Endodermal cell (in vitro differentiated cells): Measurements from ENCODE around the gene SPTA1. TPM values are rescaled to one million over a fixed set of nuclear protein-coding genes. Genes with fewer than 3 reads are reported as not detected.

Experiments used
- DNase-seq: peaks from one replicate; pipeline ENCODE4 v3.0.0-alpha.2; 2017
- H3K27ac ChIP-seq: 2 replicates; pipeline ENCODE4 v1.5.1; 2013; ENCODE audit warnings: mild to moderate bottlenecking, low read depth, low read length, moderate library complexity
- H3K27me3 ChIP-seq: 2 replicates; pipeline ENCODE4 v1.6.1; 2013; ENCODE audit warnings: mild to moderate bottlenecking, low read length, moderate library complexity; ENCODE audit not compliant: insufficient read depth, control insufficient read depth, poor library complexity, severe bottlenecking
- H3K36me3 ChIP-seq: 2 replicates; pipeline ENCODE4 v1.7.0; 2013; ENCODE audit warnings: mild to moderate bottlenecking, low read length, moderate library complexity; ENCODE audit not compliant: control insufficient read depth, insufficient read depth
- H3K4me1 ChIP-seq: one replicate; pipeline ENCODE4 v1.7.0; 2013; ENCODE audit warnings: low read length; ENCODE audit not compliant: control insufficient read depth, insufficient read depth
- H3K4me3 ChIP-seq: 2 replicates; pipeline ENCODE4 v1.5.1; 2013; ENCODE audit warnings: mild to moderate bottlenecking, low read length, moderate library complexity
- H3K9ac ChIP-seq: 2 replicates; pipeline ENCODE4 v1.6.1; 2013; ENCODE audit warnings: mild to moderate bottlenecking, low read length, moderate library complexity; ENCODE audit not compliant: poor library complexity, severe bottlenecking; ENCODE audit errors: extremely low read depth
- H3K9me3 ChIP-seq: 2 replicates; pipeline ENCODE4 v1.6.1; 2013; ENCODE audit warnings: mild to moderate bottlenecking, low read length, moderate library complexity; ENCODE audit not compliant: control insufficient read depth
- H3K27ac Mint-ChIP-seq: 2 replicates; pipeline ENCODE4 v1.8.0; 2020; ENCODE audit warnings: mixed read lengths
- H3K27me3 Mint-ChIP-seq: 2 replicates; pipeline ENCODE4 v1.8.0; 2021; ENCODE audit warnings: mild to moderate bottlenecking, mixed read lengths; ENCODE audit not compliant: insufficient read depth
- H3K36me3 Mint-ChIP-seq: 2 replicates; pipeline ENCODE4 v1.8.0; 2020; ENCODE audit warnings: low read depth, mixed read lengths
- H3K4me1 Mint-ChIP-seq: 2 replicates; pipeline ENCODE4 v1.8.0; 2020; ENCODE audit warnings: mixed read lengths
- H3K4me3 Mint-ChIP-seq: 2 replicates; pipeline ENCODE4 v1.8.0; 2020; ENCODE audit warnings: mild to moderate bottlenecking, moderate library complexity, mixed read lengths
- H3K9me3 Mint-ChIP-seq: 2 replicates; pipeline ENCODE4 v1.8.0; 2020; ENCODE audit warnings: mild to moderate bottlenecking, mixed read lengths
- CTCF ChIP-seq: fragments of 200-600 bp; sonication (generic); conservative IDR thresholded peaks from 2 replicates; pipeline ENCODE4 v1.5.0; 2021; ENCODE audit warnings: antibody characterized with exemption, mild to moderate bottlenecking
- WGBS, 2 experiments: methylation state at CpG; one replicate each; pipeline versions ENCODE4 v1.1.5 to v1.1.7; 2013; ENCODE audit warnings: missing lambda C conversion rate in 2 of 2, mixed read lengths in 1 of 2; ENCODE audit not compliant: insufficient coverage in 1 of 2, insufficient read length in 1 of 2; 5-methylcytosine and 5-hydroxymethylcytosine counted together
- total RNA-seq, 2 donors: library from RNA; stranded (reverse); fragmentation: NEBNext Ultra II Directional in 1 of 2; extraction: Animal tissue kit (Norgen Biotek cat#: 25700) in 1 of 2; gene quantifications; 2 replicates in 1 of 2; 3 replicates in 1 of 2; pipeline ENCODE4 v1.2.1, GENCODE V29; 2021

Gene SPTA1
- total RNA-seq, 2 donors from 2014 or later, result not detected

- 85% methylated on average over 4 of the region's 4 CpGs; no CpG with 5 or more reads in 1 of the 2 experiments for WGBS, 2 experiments
- no peak overlapping the region for H3K4me3 ChIP-seq
These were observed 10.8 kb downstream of the SPTA1 start for GRCh38 chr1:158675563-158676323.

DNA sequence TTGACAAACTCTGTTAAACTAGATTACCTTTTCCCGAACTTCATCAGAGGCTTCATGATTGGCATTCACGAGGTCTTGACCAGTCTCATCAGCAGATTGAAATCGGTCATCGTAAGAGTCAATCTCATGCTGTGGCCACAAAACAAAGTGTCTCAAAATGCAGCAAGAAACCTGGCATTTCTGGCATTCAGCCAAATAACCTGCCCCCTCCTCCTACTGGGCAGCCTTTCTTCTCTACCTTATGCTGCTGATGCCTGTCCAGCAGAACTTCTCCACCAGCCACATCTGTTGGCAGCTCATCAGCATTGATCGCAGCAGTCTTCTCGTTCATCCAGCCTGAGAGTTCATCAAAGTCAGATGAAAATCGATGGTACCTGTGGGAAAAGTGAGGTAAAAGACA, 12.2 kb downstream of the SPTA1 start:
- H3K36me3 Mint-ChIP-seq, result no peaks in the 10 kb centered on the region
- no peaks in the 10 kb centered on the region for H3K9me3 Mint-ChIP-seq

More at GRCh38 chr1:158675563-158676323, 10.8 kb downstream of the SPTA1 start:
- Histone ChIP-seq H3K9me3 (no peaks in the 10 kb centered on the region), H3K9ac (no peak overlapping the region), H3K27me3 (no peaks in the 10 kb centered on the region), H3K27ac (no peak overlapping the region), H3K36me3 (no peaks in the 10 kb centered on the region), H3K4me1 (no peaks in the 10 kb centered on the region)
- no peaks in the 10 kb centered on the region for H3K9me3 Mint-ChIP-seq
- no peak for TF ChIP-seq CTCF
- H3K27me3 Mint-ChIP-seq, result no peaks in the 10 kb centered on the region
- no peaks in the 10 kb centered on the region for H3K36me3 Mint-ChIP-seq
- no peak for DNase-seq
- H3K4me3 Mint-ChIP-seq, result no peak overlapping the region
- no peak overlapping the region for H3K27ac Mint-ChIP-seq
- H3K4me1 Mint-ChIP-seq, result no peaks in the 10 kb centered on the region

GRCh38 chr1:158666037-158666436, 20.5 kb downstream of the SPTA1 start:
- 94 to 96% methylated on average over 4 to 8 of the region's 8 CpGs for WGBS, 2 experiments
- TF ChIP-seq CTCF, result no peak
- H3K9me3 ChIP-seq, result no peaks in the 10 kb centered on the region
- no peaks in the 10 kb centered on the region for H3K4me1 Mint-ChIP-seq
- no peak overlapping the region for H3K9ac ChIP-seq
- no peak overlapping the region for H3K4me3 Mint-ChIP-seq
- no peak overlapping the region for H3K27ac Mint-ChIP-seq
- H3K27me3 Mint-ChIP-seq, result no peaks in the 10 kb centered on the region
- no peak for DNase-seq
- H3K4me1 ChIP-seq, result no peaks in the 10 kb centered on the region
- H3K27ac ChIP-seq, result no peak overlapping the region
- H3K9me3 Mint-ChIP-seq, result no peaks in the 10 kb centered on the region
- no peak overlapping the region for H3K4me3 ChIP-seq
- no peaks in the 10 kb centered on the region for H3K36me3 ChIP-seq
- no peaks in the 10 kb centered on the region for H3K36me3 Mint-ChIP-seq
- no peaks in the 10 kb centered on the region for H3K27me3 ChIP-seq

More for the DNA sequence above, 12.2 kb downstream of the SPTA1 start:
- Histone ChIP-seq H3K4me1 (no peaks in the 10 kb centered on the region), H3K27me3 (no peaks in the 10 kb centered on the region), H3K4me3 (no peak overlapping the region), H3K9ac (no peak overlapping the region), H3K36me3 (no peaks in the 10 kb centered on the region), H3K9me3 (no peaks in the 10 kb centered on the region), H3K27ac (no peak overlapping the region)
- Mint-ChIP-seq H3K27me3 (no peaks in the 10 kb centered on the region), H3K4me1 (no peaks in the 10 kb centered on the region), H3K27ac (no peak overlapping the region), H3K4me3 (no peak overlapping the region)
- TF ChIP-seq CTCF, result no peak
- DNase-seq, result no peak
- 92 to 93% methylated on average over 7 of the region's 7 CpGs for WGBS, 2 experiments
